ENCODE data around the gene ACP4.
"Not testable (repeated sequence)": the region's sequence is repeated elsewhere in the genome, so short reads cannot be mapped to it uniquely, and the experiment has no call there.

The ACP4 gene, protein sequence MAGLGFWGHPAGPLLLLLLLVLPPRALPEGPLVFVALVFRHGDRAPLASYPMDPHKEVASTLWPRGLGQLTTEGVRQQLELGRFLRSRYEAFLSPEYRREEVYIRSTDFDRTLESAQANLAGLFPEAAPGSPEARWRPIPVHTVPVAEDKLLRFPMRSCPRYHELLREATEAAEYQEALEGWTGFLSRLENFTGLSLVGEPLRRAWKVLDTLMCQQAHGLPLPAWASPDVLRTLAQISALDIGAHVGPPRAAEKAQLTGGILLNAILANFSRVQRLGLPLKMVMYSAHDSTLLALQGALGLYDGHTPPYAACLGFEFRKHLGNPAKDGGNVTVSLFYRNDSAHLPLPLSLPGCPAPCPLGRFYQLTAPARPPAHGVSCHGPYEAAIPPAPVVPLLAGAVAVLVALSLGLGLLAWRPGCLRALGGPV

DNA sequence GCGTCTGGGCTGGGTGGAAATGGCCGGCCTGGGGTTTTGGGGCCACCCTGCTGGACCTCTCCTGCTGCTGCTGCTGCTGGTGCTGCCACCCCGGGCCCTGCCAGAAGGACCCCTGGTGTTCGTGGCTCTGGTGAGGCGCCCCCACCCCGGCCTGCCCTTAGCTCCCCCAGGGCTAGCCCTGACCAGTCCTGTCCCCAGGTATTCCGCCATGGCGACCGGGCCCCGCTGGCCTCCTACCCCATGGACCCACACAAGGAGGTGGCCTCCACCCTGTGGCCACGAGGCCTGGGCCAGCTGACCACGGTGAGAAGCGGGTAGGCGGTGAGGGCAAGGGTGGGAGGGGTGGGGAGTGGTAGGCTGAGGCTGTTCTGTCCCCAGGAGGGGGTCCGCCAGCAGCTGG is at the start of gene ACP4:
Gene ACP4, plus strand, starts transcription at position 20 of the 400 bp plus-strand sequence. Its CDS starts 0 bp downstream, at position 20.
- in situ Hi-C loops (cut with MboI; ENCODE audit: low sequenced_read_pairs): no loop called here

DNA sequence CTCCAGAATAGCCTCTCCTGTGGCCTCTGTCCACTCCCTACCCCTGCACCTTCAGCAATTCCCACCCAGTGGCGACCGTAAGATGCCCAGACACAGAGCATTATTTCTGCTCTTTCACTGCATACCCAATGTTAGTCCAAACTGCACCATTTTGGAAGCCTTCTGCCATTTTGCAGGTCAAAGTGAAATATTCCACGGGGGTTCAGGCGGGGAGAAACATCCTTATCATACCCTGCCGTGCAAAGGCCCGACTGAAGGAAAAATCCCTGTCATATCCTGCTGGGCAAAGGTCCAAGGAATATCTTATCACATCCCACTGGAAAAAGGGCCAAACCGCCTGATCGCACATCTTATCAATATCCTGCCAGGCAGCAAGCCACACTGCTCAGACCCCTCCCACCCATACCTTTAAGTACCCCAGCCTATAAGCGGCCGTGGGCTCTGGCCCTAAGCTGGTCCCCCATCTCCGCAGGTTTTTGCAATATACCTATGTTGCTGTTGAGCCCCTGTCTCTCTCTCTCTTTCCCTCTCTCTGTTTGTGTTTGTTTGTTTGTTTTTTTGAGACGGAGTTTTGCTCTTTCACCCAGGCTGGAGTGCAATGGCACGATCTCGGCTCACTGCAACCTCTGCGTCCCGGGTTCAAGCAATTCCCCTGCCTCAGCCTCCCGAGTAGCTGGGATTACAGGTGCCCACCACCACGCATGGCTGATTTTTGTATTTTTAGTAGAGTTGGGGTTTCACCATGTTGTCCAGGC is 48.9 kb upstream of the ACP4 start:
- in situ Hi-C loops (cut with MboI; ENCODE audit: low sequenced_read_pairs): no loop called here

DNA sequence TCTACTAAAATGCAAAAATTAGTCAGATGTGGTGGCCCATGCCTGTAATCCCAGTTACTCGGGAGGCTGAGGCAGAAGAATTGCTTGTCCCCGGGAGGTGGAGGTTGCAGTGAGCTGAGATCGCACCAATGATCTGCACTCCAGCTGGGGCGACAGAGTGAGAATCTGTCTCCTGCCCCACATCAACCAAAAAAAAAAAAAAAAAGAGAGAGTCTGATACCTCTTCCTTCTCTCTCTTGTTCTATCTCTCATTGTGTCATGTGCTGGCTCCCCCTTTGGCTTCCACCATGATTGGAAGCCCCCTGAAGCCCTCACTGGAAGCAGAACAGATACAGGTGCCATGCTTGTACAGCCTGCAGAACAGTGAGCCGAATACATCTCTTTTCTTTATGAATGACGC is 46.7 kb upstream of the ACP4 start:
- in situ Hi-C loops (cut with MboI; ENCODE audit: low sequenced_read_pairs): no loop called here

DNA sequence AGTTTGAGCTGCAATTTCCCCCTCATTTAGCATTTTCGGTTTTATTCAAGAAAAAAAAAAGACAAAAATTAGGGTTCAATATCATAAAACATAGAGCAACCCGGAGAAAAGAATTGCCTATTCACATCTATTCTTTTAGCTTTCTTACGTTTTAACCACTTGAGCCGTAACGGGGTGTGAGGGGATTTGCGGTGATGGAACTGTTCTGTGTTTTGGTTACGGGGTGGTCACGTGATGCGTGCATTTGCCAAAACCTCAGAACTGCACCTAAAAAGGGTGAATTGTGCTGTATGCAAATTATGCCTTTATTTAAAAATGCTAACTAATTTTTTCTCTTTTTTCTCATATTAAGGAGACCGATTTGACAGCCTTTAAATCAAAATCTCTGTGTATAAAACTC is 45.0 kb upstream of the ACP4 start:
- in situ Hi-C loops (cut with MboI; ENCODE audit: low sequenced_read_pairs): no loop called here

DNA sequence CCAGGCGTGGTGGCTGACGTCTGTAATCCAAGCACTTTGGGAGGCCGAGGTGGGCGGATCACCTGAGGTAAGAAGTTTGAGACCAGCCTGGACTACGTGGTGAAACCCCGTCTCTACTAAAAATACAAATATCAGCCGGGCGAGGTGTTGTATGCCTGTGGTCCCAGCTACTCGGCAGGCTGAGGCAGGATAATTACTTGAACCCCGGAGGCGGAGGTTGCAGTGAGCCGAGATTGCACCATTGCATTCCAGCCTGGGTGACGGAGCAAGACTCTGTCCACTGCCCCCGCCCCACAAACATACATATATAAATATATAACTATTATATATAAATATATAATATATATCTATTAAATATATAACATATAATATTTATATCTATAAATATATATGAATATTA is 43.1 kb upstream of the ACP4 start:
- in situ Hi-C loops (cut with MboI; ENCODE audit: low sequenced_read_pairs): not testable (repeated sequence)

DNA sequence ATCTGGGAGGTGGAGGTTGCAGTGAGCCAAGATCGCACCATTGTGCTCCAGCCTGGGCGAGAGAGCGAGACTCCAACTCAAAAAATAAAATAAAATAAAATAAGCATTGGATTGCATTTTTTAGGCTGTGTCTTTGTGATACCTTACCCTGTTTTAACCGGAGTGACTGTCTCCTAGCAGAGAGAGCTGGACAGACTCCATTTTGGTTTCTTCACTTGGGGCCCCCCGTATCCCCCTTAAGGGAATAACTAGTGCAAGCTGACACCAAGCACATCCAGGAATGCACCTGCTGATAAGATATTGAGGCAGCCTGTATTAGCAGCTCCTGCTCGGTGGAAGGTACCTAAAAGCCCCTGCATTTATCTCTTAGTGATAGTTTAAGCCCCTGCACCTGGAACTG is 40.7 kb upstream of the ACP4 start:
- in situ Hi-C loops (cut with MboI; ENCODE audit: low sequenced_read_pairs): no loop called here

DNA sequence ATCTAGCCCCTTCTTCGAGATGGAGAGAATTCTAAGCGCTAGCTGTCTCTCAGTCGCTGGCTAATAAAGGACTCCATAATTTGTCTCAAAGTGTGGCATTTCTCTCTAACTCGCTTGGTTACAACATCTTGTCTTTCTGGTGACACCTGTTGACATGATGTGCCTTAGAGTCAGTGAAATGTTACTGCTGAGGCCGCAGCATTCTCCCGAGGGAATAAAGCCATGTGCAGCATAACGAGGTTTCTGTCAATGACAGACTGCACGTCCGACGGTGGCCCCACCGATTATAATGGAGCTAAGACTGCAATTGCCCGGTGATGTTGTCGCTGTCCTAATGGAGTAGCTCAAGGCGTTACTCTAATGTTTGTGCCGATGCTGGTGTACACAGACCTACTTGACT is 40.2 kb upstream of the ACP4 start:
- in situ Hi-C loops (cut with MboI; ENCODE audit: low sequenced_read_pairs): no loop called here

DNA sequence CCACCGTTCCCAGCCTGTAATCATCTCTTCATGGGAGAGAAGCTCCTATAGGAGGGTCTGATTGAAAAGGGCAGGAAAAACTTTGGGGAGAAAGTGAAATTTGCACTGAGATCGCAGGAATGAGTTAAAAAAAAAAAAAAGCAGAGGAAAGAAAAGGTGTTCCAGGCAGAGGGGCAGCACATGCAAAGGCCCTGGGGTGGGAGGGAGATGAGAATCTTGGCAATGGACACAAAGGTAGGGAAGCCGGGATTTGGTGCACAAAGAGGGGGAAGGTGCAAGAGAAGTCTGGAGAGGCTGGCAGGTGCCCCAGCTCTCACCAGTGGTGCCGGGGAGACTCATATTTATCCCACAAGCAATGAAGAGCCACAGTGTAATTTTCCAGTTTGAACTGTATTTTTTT is 36.3 kb upstream of the ACP4 start:
- in situ Hi-C loops (cut with MboI; ENCODE audit: low sequenced_read_pairs): no loop called here

DNA sequence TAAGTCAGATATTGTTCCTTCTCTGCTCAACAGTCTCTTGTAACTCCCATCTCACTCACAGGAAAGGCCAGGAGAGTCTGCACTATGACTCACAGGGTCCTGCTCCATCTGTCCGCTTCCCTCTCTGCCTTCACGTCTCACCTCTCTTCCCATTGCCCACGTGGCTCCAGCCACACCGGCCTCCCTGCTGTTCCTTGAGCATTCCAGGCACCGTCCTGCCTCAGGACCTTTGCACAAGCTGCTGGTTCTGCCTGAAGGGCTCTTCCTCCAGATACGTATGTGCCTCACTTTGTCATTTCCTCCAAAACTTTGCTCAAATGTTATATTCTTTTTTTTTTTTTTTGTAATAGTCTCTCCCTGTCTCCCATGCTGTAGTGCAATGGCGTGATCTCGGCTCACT is 34.0 kb upstream of the ACP4 start:
- in situ Hi-C loops (cut with MboI; ENCODE audit: low sequenced_read_pairs): not testable (repeated sequence)

DNA sequence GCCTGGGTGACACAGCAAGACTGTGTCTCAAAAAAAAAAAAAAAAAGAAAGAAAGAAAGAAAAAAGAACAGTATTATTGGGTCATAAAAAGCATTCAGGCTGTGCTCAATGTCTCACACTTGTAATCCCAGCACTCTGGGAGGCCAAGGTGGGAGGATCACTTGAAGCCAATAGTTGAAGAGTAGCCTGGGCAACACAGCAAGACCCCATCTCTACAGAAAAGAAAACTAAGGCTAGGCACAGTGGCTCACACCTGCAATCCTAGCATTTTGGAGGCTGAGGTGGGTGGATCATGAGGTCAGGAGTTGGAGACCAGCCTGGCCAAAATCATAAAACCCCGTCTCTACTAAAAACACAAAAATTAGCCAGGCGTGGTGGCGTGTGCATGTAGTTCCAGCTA is 32.6 kb upstream of the ACP4 start:
- in situ Hi-C loops (cut with MboI; ENCODE audit: low sequenced_read_pairs): not testable (repeated sequence)

DNA sequence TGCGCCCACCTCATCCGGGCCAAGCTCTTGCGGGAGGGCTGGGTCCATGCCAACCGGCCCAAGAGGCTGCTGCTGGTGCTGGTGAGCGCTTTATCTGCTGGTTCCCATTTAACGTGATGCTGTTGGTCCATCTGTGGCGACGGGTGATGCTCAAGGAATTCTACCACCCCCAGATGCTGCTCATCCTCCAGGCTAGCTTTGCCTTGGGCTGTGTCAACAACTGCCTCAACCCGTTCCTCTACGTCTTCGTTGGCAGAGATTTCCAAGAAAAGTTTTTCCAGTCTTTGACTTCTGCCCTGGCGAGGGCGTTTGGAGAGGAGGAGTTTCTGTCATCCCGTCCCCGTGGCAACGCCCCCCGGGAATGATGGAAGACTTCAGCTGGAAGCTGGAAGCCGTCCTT is 31.1 kb upstream of the ACP4 start:
- in situ Hi-C loops (cut with MboI; ENCODE audit: low sequenced_read_pairs): not testable (repeated sequence)

DNA sequence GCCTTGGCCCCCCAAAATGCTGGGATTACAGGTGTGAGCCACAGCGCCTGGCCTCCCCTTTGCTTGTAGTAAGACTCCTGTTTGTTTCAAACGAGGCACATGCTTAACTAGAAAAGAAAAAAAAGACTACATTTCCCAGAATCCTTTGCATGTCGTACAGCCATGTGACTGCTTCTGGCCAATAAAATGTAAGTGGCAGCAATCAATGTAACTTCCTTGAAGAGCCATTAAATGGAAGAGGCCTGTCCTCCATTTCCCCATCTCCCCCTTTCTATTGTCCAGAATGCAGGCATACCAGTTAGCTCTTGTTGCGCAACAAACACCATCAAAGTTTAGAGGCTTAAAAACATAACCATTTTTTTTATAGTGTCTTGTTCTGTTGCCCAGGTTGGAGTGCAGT is 30.3 kb upstream of the ACP4 start:
- in situ Hi-C loops (cut with MboI; ENCODE audit: low sequenced_read_pairs): no loop called here

DNA sequence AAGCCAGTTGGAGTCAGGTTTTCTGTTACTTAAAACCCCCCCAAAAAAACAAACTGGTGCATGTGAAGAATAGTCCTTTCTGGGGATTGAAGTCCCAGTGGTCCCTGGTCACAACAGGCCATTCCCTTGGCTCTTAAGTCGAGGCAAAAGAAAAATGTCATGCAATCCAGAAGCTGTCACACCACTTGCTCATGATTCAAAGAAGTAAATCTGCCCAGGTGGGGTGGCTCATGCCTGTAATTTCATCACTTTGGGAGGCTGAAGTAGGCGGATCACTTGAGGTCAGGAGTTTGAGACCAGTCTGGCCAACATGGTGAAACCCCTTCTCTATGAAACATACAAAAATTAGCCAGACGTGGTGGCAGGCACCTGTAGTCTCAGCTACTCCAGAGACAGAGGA is 28.7 kb upstream of the ACP4 start:
- in situ Hi-C loops (cut with MboI; ENCODE audit: low sequenced_read_pairs): not testable (repeated sequence)

DNA sequence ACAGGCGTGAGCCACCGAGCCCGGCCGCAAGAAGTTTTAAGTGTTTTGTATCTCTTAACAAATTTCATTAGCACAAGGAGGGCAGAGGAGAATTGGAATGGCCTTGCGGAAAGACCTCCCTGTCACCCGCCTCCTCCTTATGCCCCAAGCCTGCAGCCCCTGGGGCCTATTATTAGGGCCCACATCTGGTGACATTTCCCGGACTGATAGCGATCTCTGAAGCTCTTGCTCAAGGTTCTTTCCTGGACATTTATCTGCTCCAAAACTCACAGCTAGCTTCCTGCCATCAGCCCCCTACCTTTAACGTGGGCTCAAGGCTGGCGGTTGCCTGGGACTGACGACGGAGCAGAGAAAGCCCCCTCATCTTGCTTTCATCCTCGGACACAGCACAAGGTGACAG is 26.7 kb upstream of the ACP4 start:
- in situ Hi-C loops (cut with MboI; ENCODE audit: low sequenced_read_pairs): not testable (repeated sequence)

DNA sequence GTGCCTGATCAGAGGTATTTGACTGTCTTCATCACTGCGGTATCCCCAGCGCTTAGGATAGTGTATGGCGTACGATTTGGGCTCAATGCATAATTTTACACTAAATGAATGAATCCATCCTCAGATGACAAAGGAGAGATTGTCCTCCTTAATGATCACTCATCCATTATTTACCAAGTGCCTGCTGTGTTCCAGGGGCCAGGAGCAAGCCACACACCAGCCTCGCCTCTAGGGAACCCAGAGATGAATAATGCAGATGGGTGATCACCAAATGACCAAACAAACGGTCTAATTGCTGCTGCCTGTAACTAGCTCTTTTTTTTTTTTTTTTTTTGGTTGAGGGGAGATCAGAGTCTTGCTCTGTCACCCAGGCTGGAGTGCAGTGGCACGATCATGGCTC is 25.8 kb upstream of the ACP4 start:
- in situ Hi-C loops (cut with MboI; ENCODE audit: low sequenced_read_pairs): no loop called here

DNA sequence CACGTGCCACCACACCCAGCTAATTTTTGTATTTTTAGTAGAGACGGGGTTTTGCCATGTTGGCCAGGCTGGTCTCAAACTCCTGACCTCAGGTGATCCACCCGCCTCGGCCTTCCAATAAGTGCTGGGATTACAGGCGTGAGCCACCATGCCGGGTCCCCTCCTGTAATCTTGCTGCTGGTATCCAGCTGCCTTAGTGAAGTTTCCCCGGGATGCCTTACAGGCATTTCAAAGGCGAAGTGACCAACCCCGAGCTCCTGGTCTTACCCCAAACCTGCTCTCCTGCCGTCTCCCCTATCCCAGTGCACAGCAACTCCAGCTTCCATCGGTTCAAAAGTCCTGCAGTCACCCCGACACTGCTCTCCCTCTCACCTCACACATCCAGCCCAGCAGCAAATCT is 23.5 kb upstream of the ACP4 start:
- in situ Hi-C loops (cut with MboI; ENCODE audit: low sequenced_read_pairs): not testable (repeated sequence)

DNA sequence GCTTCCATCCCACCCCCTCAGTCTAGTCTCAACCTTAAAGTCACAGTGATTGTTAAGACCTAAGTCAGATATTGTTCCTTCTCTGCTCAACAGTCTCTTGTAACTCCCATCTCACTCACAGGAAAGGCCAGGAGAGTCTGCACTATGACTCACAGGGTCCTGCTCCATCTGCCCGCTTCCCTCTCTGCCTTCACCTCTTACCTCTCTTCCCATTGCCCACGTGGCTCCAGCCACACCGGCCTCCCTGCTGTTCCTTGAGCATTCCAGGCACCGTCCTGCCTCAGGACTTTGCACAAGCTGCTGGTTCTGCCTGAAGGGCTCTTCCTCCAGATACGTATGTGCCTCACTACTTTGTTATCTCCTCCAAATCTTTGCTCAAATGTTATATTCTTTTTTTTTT is 23.0 kb upstream of the ACP4 start:
- in situ Hi-C loops (cut with MboI; ENCODE audit: low sequenced_read_pairs): not testable (repeated sequence)

DNA sequence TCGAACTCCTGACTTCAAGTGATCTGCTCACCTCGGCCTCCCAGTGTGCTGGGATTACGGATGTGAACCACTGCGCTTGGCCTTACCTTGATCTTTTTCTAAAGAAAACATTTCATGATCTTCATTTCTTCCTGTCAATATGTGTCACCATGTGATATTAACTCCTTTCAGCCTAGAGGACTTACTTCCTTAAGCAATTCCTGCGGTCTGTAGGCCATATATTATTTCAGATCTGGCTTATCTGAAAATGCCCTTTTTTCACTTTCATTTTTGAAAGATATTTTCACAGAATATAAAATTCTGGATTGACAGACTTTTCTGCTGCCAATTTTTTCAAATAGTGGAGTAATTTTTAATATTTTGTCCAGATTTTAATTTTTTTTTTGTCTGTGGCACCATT is 21.9 kb upstream of the ACP4 start:
- in situ Hi-C loops (cut with MboI; ENCODE audit: low sequenced_read_pairs): no loop called here

DNA sequence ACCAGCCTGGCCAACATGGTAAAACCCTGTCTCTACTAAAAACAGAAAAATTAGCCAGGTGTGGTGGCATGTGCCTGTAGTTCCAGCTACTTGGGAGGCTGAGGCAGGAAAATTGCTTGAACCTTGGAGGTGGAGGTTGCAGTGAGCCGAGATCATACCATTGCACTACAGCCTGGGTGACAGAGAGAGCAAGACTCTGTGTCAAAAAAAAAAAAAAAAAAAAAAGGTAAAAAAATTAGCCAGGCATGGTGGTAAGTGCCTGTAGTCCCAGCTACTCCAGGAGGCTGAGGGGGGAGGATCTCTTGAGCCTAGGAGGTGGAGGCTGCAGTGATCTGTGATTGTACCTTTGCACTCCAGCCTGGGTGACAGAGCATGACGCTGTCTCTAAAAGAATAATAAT is 20.1 kb upstream of the ACP4 start, which contains the start of gene GPR32:
Gene GPR32, plus strand, starts transcription at position 301 of the 400 bp plus-strand sequence. CDS start 137 bp downstream, outside the sequence.
- in situ Hi-C loops (cut with MboI; ENCODE audit: low sequenced_read_pairs): not testable (repeated sequence)

DNA sequence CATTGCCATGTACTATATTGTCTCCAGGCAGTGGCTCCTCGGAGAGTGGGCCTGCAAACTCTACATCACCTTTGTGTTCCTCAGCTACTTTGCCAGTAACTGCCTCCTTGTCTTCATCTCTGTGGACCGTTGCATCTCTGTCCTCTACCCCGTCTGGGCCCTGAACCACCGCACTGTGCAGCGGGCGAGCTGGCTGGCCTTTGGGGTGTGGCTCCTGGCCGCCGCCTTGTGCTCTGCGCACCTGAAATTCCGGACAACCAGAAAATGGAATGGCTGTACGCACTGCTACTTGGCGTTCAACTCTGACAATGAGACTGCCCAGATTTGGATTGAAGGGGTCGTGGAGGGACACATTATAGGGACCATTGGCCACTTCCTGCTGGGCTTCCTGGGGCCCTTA is 19.3 kb upstream of the ACP4 start:
- in situ Hi-C loops (cut with MboI; ENCODE audit: low sequenced_read_pairs): no loop called here

DNA sequence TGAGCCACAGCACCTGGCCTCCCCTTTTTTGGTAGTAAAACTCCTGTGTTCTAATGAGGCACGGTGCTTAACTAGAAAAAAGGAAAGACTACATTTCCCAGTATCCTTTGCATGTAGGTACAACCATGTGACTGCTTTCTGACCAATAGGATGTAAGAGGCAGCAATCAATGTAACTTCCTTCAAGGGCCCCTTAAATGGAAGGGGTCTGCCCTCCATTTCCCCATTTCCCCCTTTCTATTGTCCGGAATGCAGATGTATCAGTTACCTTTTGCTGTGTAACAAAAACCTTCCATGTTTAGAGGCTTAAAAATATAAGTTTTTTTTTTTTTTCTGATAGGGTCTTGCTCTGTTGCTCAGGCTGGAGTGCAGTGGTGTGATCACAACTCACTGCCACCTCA is 17.7 kb upstream of the ACP4 start:
- in situ Hi-C loops (cut with MboI; ENCODE audit: low sequenced_read_pairs): no loop called here

DNA sequence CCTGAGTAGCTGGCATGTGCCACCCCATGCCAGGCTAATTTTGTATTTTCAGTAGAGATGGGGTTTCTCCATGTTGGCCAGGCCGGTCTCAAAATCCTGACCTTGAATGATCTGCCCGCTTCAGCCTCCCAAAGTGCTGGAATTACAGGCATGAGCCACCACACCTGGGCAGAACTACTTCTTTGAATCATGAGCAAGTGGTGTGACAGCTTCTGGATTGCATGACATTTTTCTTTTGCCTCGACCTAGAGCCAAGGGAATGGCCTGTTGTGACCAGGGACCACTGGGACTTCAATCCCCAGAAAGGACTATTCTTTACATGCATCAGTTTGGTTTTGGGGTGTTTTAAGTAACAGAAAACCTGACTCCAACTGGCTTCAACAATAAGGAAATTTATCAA is 17.3 kb upstream of the ACP4 start:
- in situ Hi-C loops (cut with MboI; ENCODE audit: low sequenced_read_pairs): not testable (repeated sequence)
